ENCODE results near the gene CUL3.

Gene CUL3

DNA sequence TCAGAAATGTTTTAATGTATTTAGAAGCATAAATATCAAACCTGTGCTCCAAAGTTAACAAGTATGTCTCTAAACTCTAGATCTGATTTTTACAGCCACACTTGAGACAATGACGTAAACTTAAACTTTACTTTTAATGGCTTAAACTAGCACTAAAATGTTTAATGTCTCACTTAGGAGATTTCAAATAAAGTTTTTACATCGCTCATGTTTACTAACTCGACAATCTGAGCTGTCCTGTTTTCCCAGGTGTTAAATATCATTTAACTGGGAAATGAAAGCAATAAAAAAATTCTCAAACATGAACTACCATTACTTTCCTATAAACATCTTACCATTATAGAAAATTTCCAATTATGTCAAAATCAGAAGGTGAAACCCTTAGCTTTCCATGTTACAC lies 113.0 kb downstream of the CUL3 start:
- DNase-seq (ENCODE audit: low read depth in 2 of 2) = no peak

GRCh38 chr2:224469374-224469964 lies 115.7 kb downstream of the CUL3 start:
- no peak for DNase-seq (ENCODE audit: low read depth in 2 of 2)

DNA sequence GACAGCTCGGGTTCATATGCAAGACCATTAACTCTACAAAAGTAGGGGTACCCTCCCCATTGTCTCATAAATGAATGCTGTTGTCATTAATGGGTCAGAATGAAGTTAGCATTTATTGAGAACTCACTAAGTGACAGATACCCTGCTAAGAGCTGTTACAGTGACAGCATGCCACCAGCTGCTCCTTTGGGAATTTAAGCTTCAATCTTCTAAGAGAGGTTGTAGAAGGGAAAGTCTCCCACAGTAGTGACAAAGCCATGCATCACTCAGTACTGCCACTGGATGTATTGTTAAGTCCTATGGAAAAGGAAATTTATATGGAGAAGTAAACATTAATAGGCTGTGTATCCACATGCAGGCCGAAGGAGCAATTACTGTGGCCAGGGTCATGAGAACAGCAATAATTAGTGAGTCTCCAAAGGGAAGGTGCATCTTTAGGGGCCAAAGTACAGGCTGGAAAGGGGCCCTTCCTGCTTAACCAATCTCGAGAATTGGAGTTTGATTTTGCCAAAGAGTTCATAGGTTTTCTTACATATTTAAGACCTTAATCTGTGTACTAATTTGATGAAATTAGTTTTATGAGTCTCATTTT lies 118.8 kb downstream of the CUL3 start:
- DNase-seq (ENCODE audit: low read depth in 2 of 2) = no peak

DNA sequence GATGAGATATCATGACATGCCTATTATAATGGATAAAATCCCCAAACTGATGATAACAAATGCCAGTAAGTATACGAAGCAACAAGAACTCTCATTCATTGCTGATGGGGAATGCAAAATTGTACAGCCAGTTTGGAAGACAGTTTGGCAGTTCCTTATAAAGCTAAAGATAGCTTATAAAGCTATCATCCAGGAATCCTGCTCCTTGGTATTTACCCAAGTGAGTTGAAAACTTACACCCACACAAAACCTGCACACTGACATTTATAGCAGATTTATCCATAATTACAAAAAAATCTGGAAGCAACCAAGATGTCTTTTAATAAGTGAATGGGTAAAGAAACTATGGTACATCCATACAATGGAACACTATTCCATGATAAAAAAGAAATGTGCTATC lies 123.8 kb downstream of the CUL3 start:
- DNase-seq (ENCODE audit: low read depth in 2 of 2) = no peak

DNA sequence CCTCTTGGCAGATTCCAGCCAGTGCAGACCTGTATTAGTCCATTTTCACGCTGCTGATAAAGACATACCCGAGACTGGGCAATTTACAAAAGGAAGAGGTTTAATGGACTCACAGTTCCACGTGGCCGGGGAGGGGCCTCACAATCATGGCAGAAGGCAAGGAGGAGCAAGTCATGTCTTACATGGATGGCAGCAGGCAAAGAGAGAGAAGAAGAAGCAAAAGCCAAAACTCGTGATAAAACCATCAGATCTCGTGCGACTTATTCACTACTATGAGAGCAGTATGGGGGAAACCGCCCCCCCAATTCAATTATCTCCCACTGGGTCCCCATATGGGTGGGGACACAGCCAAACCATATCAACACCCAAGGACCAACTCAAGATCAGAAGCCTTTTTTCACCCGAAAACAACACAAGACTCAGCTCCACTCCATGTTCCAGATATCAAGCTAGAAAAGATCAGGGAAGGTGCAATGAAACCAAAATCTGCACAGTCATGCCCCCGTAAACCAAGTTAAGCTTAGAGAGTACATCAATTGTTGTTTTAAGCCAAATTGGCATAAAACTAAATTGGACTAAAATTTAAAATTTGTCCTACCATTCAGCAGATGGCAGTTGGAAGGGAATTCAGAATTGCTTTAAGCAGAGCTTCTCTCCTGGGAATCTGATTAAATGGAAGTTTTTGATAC lies 127.6 kb downstream of the CUL3 start:
- DNase-seq (ENCODE audit: low read depth in 2 of 2) = no peak

- no peak for DNase-seq (ENCODE audit: low read depth in 2 of 2)
Measured at GRCh38 chr2:224453892-224454291, 131.3 kb downstream of the CUL3 start.

GRCh38 chr2:224449212-224450147 lies 135.7 kb downstream of the CUL3 start:
- DNase-seq (ENCODE audit: low read depth in 2 of 2) = no peak

DNA sequence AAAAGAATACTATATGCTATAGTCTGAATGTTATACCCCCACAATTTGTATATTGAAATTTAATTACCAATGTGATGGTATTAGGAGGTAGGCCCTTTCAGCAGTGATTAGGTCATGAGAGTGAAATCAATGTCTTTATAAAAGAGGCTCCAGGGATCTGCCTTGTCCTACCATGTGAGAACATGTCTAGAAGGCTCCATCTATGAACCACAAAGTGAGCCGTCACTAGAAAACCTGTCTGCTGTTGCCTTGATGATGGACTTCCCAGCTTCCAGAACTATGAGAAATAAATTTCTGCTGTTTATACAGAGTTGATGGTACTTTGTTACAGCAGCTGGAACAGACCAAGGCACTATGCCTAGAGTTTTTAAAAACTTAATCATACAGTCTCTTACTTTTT lies 136.9 kb downstream of the CUL3 start:
- DNase-seq (ENCODE audit: low read depth in 2 of 2) = no peak

DNA sequence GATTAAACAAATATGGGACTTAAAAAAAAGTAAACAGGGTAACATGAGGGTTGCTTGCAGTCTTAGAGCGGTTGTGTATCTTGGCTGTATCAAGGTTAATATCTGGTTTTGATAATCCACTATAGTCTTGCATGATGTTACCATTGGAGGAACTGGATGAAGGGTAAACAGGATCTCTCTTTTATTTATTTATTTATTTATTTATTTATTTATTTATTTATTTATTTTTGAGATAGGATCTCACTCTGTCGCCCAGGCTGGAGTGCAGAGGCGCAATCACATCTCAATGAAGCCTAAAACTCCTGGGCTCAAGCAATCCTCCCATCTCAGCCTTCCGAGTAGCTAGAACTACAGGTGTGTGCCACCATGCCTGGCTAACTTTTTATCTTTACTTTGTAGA lies 140.4 kb downstream of the CUL3 start:
- DNase-seq (ENCODE audit: low read depth in 2 of 2) = no peak

DNA sequence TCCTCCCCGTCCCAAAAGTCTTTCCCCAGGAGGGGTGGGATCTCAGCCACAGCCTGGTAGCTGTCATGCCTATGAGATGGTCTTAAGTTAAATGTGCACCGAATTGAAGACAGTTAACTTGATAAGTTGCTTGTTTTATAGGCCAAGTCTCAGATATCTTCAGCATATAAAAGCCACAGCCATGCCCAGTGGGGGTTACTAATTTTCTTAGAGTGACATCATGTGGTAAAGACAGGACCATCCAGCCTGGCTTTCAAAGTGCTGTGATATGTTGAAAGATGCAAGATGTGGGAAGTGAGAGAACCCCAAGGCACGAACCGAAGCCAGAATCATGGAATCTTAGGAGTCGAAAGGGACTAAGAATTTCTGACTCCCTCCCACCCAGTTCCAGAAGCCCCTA lies 141.1 kb downstream of the CUL3 start:
- no peak for DNase-seq (ENCODE audit: low read depth in 2 of 2)

DNA sequence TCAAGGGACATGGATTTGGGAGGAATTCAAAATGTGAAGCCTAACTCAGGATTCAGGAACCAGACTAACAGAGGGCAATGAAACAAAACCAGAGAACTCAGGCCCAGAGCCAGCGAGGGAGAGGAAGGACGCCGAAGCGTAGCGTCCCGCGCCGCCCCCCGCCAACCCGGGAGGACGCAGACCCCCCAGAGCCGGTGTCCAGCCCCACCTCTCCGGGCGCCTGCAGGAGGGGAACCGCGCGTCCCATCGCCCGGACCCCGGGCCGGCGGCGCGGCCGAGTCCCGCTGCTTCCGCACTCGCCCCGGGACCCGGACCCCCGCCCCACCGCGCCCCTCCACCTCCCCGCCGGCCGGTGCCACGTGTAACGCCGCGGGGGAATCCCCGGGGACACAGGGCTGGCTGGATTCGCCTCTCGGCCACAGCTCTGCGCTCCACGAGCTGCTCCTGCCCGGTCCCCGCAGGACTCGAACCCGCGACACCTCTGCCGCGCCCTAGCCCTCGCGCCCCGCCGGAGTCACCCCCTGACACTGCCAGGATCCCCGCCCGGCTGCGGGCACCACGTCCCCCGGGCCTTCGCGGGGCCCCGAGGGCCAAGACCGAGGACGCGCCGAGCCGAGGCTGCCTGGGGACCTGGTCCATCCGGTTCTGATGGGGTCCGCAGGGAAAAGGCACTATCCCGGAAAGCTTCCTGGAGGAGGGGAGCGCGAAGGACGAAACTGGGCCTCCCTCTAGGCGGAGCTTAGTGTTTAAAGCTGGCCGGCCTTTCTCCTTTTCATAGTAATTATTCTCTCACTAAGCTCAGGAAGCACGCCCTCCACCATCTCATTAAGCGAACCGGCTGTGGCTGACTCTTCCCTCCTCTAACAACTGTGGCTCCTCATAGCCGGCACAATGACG lies 142.8 kb downstream of the CUL3 start:
- no peak for DNase-seq (ENCODE audit: low read depth in 2 of 2)

DNA sequence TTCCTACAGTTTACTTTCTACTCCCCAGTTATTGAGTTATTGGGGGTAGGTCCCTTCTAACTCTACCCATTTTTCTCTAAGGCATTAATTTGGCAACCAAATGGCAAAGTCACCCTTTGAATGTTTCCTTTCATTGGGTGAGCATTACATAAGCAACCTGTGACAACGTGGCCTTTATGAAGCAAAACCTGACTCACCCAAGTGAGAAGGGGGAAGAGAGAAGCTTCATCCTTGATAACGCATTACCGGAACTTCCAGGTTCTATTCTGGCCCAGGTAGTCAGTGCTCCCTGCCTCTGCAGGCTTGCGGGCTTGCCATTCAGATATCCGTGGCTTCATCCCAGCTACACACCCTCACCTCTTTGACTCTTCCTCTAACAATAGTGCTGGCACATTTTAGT lies 144.2 kb downstream of the CUL3 start:
- DNase-seq (ENCODE audit: low read depth in 2 of 2) = no peak

DNA sequence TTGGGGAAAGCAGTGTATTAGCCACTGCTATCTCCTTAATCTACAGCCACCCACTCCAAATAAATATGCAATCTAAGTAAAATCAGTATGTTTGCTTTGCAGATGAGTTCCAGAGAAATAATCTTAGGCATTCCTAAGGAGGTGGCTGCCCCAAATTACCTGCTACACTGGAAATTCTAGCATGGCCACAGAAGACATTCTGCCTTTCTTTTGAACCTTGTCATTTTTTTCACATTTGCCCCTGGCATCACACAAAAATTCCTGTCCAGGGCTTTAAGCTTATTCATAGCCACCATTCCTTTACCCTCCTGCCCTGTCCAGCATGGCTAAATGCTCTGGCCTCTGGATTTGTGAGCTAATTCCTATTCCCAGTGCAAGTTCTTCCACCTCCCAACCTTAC lies 146.4 kb downstream of the CUL3 start:
- no peak for DNase-seq (ENCODE audit: low read depth in 2 of 2)

- no peak for DNase-seq (ENCODE audit: low read depth in 2 of 2)
Measured at GRCh38 chr2:224436634-224437033, 148.5 kb downstream of the CUL3 start.

DNA sequence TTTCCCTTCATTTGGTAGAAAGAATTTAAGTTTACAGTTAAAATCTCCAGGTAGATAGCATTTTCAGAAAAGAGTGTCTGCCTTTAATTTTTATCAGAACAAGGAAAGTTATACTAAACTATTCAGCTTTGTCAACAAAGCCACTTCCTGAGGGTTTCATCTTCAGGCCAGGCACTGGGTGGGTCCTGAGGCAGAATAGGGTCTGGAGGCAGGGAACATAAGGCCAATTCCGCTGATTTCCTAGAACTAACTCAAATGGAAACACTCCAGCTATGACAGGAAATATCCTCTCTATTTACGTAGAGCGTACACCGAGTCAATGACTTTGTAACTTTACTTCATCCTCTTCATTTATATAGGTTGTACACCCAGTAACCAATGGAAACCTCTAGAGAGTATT lies 150.5 kb downstream of the CUL3 start:
- DNase-seq (ENCODE audit: low read depth in 2 of 2) = no peak

DNA sequence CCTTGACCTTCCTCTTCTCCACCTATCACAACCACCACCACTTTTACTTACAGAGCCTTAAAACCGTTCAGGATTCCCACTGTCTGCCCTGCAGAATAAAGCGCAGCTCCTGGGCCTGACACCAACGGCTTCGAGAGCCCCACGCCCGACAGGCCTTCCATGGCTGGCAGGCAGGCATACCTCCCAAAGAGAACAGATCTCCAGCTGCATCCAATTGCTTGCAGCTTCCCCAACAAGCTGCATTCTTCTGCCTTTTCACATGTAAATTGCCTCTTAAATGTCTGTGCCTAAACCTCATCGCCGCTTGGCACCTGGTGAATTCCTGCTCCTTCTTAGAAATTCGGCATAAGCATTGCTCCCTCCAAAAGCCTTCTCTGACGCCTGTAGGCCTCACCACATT lies 151.7 kb downstream of the CUL3 start:
- DNase-seq (ENCODE audit: low read depth in 2 of 2) = no peak

DNA sequence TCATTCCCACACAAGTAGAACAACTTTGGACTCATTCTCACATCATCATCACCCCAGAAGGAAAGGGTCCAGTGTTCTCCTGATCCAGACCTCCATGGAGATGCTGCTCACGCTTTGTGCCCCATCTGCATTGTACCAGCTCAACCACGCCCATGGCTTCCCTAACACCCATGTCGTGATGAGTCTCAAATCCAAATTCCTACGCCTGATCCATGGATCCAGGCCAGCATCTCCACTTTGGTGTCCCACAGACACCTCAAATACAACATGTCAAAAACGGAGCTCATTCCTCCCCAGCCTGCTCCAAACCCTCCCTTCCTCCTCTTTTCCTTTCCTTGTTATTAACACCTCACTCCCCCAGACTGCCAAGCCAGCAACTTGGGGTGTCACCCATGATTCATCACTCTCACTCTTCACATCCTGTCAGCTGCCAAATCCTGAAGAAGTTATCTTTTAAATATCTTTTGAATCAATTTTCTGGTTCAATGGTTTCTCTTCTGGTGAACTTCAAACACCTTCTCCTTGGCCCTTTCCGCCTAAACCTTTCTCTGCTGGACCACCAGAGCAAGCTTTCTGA lies 153.1 kb downstream of the CUL3 start:
- no peak for DNase-seq (ENCODE audit: low read depth in 2 of 2)

DNA sequence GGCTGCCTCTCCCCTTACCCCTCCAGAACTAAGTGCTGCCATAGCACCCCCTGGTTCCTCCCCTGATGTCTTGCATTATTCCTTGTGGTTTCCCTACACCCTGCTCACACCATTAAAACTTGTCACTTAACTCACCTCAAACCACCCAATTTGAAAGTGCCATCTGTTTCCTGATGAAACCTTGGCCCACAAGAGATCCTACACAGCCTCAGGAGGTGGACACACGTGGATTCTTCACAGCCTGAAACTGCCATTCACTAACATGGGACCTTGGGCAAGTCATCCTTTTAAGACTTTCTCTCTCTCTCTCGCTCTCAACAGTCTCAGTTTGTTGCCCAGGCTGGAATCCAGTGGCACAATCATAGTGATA lies 155.7 kb downstream of the CUL3 start:
- no peak for DNase-seq (ENCODE audit: low read depth in 2 of 2)

- no peak for DNase-seq (ENCODE audit: low read depth in 2 of 2)
Measured at GRCh38 chr2:224428787-224429440, 156.2 kb downstream of the CUL3 start.

DNA sequence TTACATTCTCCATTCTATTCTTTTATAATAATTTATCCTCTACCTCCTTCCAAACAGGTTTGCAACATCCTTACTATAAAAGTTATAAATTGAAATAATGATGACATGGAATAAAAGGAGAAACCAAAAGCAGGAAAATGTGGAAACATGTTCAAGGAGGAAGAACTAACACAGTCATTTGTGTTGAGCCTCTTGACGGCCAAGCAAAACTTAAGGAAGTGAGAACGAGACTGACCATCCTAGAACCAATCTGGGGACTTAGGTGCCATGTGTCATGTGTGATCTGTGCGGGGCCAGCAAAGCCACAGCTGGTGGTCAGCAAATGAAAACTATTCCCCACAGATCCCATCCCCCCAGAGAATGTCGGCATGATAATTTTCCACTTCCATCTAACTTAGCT lies 157.7 kb downstream of the CUL3 start:
- DNase-seq (ENCODE audit: low read depth in 2 of 2) = no peak

GRCh38 chr2:224426656-224427055 lies 158.5 kb downstream of the CUL3 start:
- no peak for DNase-seq (ENCODE audit: low read depth in 2 of 2)

All from activated CD4-positive, alpha-beta T cell treated with anti-CD3 and anti-CD28 coated beads for 24 hours (primary cell).